Smooth muscle cell (in vitro differentiated cells): Measurements from ENCODE around the gene LTB4R. TPM values are rescaled to one million over a fixed set of nuclear protein-coding genes. Genes with fewer than 3 reads are reported as not detected.
"Not testable (repeated sequence)": the region's sequence is repeated elsewhere in the genome, so short reads cannot be mapped to it uniquely, and the experiment has no call there.

ENCODE experiments used
- DNase-seq: peaks from one replicate; lab custom pipeline; 2025; ENCODE audit not compliant: unreplicated experiment; lab: John Stamatoyannopoulos, UW
- H2AFZ ChIP-seq: fragments of 200-600 bp; sonication (generic); 2 replicates; pipeline ENCODE4 v1.6.0; 2016; ENCODE audit warnings: antibody characterized with exemption, low read depth, mild to moderate bottlenecking
- H3F3A ChIP-seq: fragments of 200-600 bp; sonication (generic); 2 replicates; pipeline ENCODE4 v1.6.0; 2017; ENCODE audit warnings: antibody characterized with exemption, low read depth
- H3K27ac ChIP-seq: fragments of 200-600 bp; sonication (generic); 2 replicates; pipeline ENCODE4 v1.5.1; 2016; ENCODE audit warnings: low read depth, mild to moderate bottlenecking
- H3K27me3 ChIP-seq: fragments of 200-600 bp; sonication (generic); 2 replicates; pipeline ENCODE4 v1.6.1; 2016; ENCODE audit warnings: low read depth, mild to moderate bottlenecking
- H3K36me3 ChIP-seq: fragments of 200-600 bp; sonication (generic); 2 replicates; pipeline ENCODE4 v1.5.1; 2016; ENCODE audit warnings: low read depth
- H3K4me1 ChIP-seq: fragments of 200-600 bp; sonication (generic); 2 replicates; pipeline ENCODE4 v1.5.1; 2016; ENCODE audit warnings: low read depth
- H3K4me2 ChIP-seq: fragments of 200-600 bp; sonication (generic); 2 replicates; pipeline ENCODE4 v1.6.0; 2016; ENCODE audit warnings: mild to moderate bottlenecking
- H3K4me3 ChIP-seq: fragments of 200-600 bp; sonication (generic); 2 replicates; pipeline ENCODE4 v1.5.1; 2016; ENCODE audit warnings: mild to moderate bottlenecking
- H3K79me2 ChIP-seq: fragments of 200-600 bp; sonication (generic); 2 replicates; pipeline ENCODE4 v1.6.0; 2016; ENCODE audit warnings: low read depth, mild to moderate bottlenecking
- H3K9ac ChIP-seq: fragments of 200-600 bp; sonication (generic); 2 replicates; pipeline ENCODE4 v1.6.0; 2016; ENCODE audit warnings: low read depth
- H3K9me3 ChIP-seq: fragments of 200-600 bp; sonication (generic); replicated peaks from 2 replicates; pipeline ENCODE4 v1.5.1; 2016; ENCODE audit warnings: low read depth
- H4K20me1 ChIP-seq: fragments of 200-600 bp; sonication (generic); 2 replicates; pipeline ENCODE4 v1.6.0; 2016; ENCODE audit warnings: low read depth
- CTCF ChIP-seq: fragments of 200-600 bp; sonication (generic); IDR thresholded peaks from 2 replicates; pipeline ENCODE4 v1.5.1; 2017; ENCODE audit warnings: borderline replicate concordance, mild to moderate bottlenecking, antibody characterized with exemption; ENCODE audit not compliant: insufficient read depth, poor library complexity, severe bottlenecking
- WGBS: methylation state at CpG from one replicate; pipeline ENCODE4 v1.1.7; 2016; ENCODE audit warnings: low lambda C conversion rate; 5-methylcytosine and 5-hydroxymethylcytosine counted together
- polyA plus RNA-seq: library from polyadenylated mRNA; unstranded; fragments of >200 nt; fragmentation: Nextera tagmentation; extraction: Ambion mirVana; gene quantifications from 2 replicates; pipeline ENCODE4 v1.2.1, GENCODE V29; 2016
- total RNA-seq: library from RNA; depleted of rRNA; stranded (reverse); fragments of >200 nt; gene quantifications from 2 replicates; pipeline ENCODE4 v1.2.3, GENCODE V29; 2014

The LTB4R gene
- total and polyA plus RNA-seq, 2 experiments from 2014 or later = 1.6 to 2.7 TPM

- H2AFZ ChIP-seq = no peak overlapping the region
- no peak for TF ChIP-seq CTCF
- no peaks in the 10 kb centered on the region for H3K36me3 ChIP-seq
- H3F3A ChIP-seq = no peaks in the 10 kb centered on the region
- no peaks in the 10 kb centered on the region for H3K9me3 ChIP-seq
- no peaks in the 10 kb centered on the region for H3K79me2 ChIP-seq
- no peak overlapping the region for H3K27ac ChIP-seq
- no peak overlapping the region for H3K9ac ChIP-seq
- no peak overlapping the region for H3K4me3 ChIP-seq
- 96% methylated on average over 2 of the region's 2 CpGs for WGBS
- no peaks in the 10 kb centered on the region for H4K20me1 ChIP-seq
- no peak for DNase-seq
- H3K27me3 ChIP-seq = peaks cover 1% of the 10 kb centered on the region
- no peaks in the 10 kb centered on the region for H3K4me1 ChIP-seq
- no peak overlapping the region for H3K4me2 ChIP-seq
Observed at GRCh38 chr14:24327303-24327702, 16.0 kb downstream of the LTB4R start.

GRCh38 chr14:24327914-24328313 is 16.6 kb downstream of the LTB4R start:
- H3K36me3 ChIP-seq, DNase-seq, H3K4me1 ChIP-seq, H3K27ac ChIP-seq, H2AFZ ChIP-seq, H4K20me1 ChIP-seq, H3K4me2 ChIP-seq, H3K9ac ChIP-seq, H3K9me3 ChIP-seq, H3K4me3 ChIP-seq, H3K79me2 ChIP-seq, H3F3A ChIP-seq, H3K27me3 ChIP-seq: not testable (repeated sequence)
- peak; percentile 59 for TF ChIP-seq CTCF
- 5% methylated on average over 8 of the region's 9 CpGs for WGBS

- no peak for DNase-seq
- no peak for TF ChIP-seq CTCF
- no peak overlapping the region for H3K4me2 ChIP-seq
- H3K9me3 ChIP-seq = no peaks in the 10 kb centered on the region
- H3K4me1 ChIP-seq = peaks cover under 1% of the 10 kb centered on the region
- no peak overlapping the region for H3K27ac ChIP-seq
- no peaks in the 10 kb centered on the region for H4K20me1 ChIP-seq
- no peaks in the 10 kb centered on the region for H3K79me2 ChIP-seq
- H3K4me3 ChIP-seq = no peak overlapping the region
- H3F3A ChIP-seq = no peaks in the 10 kb centered on the region
- 90% methylated on average over 12 of the region's 12 CpGs for WGBS
- no peak overlapping the region for H3K9ac ChIP-seq
- no peaks in the 10 kb centered on the region for H3K36me3 ChIP-seq
- H2AFZ ChIP-seq = no peak overlapping the region
- H3K27me3 ChIP-seq = peaks cover 19% of the 10 kb centered on the region
Observed at GRCh38 chr14:24329073-24329663, 17.9 kb downstream of the LTB4R start.

- Histone ChIP-seq H3K9me3 (no peaks in the 10 kb centered on the region), H3K4me1 (peaks cover 6% of the 10 kb centered on the region), H3F3A (no peaks in the 10 kb centered on the region), H2AFZ (no peak overlapping the region), H3K27ac (no peak overlapping the region), H3K36me3 (no peaks in the 10 kb centered on the region), H3K27me3 (peaks cover 25% of the 10 kb centered on the region), H3K9ac (no peak overlapping the region), H3K4me2 (no peak overlapping the region), H3K4me3 (no peak overlapping the region), H3K79me2 (no peaks in the 10 kb centered on the region), H4K20me1 (no peaks in the 10 kb centered on the region)
- WGBS = 85% methylated on average over 9 of the region's 9 CpGs
- no peak for DNase-seq
- TF ChIP-seq CTCF = no peak
Observed at GRCh38 chr14:24329736-24330135, 18.4 kb downstream of the LTB4R start.
